Hematopoietic multipotent progenitor cell treated with erythropoietin and hydrocortisone succinate and interleukin-3 and kit ligand, for 8 days (in vitro differentiated cells): ENCODE measurements around the gene UQCRHL.

Experiments used
- DNase-seq: peaks from one replicate; pipeline ENCODE4 v3.0.0-alpha.2; 2015

Gene UQCRHL

DNA sequence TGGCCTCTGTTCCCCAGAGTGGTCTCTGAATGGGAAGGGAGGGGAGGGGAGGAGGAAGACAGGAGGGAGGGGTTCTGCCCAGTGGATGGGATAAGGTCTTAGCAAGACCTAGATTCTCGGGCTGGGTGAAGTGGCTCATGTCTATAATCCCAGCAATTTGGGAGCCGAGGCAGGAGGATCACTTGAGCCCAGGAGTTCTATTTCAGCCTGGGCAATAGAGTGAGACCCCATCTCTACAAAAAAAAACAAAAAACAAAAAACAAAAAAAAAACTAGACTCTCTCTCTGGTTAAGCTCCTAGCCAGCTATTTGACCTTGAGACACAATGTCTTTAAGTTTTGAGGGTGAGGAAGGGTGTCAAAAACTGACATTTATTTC lies 11.4 kb downstream of the UQCRHL start:
- DNase-seq = no peak

DNA sequence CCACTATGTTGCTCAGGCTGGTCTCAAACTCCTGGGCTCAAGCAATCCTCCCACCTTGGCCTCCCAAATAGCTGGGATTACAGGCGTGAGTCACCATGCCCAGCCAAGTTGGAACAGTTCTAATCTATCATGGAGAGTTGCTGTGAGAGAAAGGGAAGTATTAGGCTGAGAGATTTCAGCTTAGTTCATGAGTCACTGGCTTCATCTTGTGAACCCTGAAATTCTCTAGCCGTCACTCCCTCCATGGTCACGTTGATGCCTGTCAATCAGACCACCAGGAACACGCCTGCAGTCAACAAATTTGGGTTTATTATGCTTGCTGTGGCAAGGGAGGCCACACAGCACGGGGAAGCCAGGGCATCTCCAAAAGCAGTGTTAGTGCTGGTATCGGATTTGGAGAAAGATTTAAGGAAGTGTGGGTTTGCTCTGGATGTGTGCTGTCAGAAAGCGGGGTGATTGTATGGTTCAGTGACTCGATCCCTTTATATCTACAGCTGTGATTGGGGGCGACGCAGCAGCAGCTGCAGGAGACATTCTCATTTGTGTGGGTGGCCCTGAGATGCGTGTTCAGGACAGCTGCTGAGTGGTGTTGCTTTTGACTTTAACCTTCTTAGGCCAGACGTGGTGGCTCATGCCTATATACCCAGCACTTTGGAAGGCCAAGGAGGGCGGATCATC lies 18.7 kb downstream of the UQCRHL start:
- no peak for DNase-seq

GRCh38 chr1:15786581-15786980 lies 20.9 kb downstream of the UQCRHL start:
- DNase-seq = no peak

GRCh38 chr1:15785683-15786082 lies 21.8 kb downstream of the UQCRHL start:
- DNase-seq = no peak

DNA sequence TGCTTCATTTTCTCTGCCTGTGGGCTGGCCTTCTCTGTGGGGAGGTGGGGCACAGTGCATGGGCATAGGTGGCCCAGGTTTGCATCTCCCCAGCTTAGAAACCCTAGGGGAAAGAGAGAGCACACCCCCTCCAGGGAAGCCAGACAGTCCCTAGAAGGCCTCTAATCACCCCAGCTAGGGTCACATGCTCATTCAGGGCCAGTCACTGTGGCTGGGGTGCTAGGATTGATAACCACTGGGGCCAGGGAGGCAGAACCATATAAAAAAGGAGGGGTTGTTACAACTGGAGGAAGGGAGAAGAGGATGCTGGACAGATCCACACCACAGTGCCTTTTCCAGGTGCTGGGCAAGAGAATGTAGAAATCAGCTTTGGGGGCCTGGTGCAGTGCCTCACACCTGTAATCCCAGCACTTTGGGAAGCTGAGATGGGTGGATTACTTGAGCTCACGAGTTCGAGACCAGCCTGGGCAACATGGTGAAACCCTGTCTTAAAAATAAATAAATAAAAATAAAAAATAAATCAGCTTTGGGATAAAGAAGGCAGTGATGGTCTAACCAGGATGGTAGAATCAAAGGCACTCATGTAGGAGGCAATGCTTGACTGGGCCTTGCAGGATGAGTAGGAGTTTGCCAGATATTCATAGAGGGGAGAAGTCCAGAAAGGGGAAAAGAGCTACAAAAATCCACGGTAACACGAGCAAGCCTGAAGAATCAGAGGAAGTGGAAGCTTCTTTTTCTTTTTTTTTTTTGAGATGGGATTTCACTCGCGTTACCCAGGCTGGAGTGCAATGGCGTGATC lies 29.3 kb downstream of the UQCRHL start:
- DNase-seq = no peak

DNA sequence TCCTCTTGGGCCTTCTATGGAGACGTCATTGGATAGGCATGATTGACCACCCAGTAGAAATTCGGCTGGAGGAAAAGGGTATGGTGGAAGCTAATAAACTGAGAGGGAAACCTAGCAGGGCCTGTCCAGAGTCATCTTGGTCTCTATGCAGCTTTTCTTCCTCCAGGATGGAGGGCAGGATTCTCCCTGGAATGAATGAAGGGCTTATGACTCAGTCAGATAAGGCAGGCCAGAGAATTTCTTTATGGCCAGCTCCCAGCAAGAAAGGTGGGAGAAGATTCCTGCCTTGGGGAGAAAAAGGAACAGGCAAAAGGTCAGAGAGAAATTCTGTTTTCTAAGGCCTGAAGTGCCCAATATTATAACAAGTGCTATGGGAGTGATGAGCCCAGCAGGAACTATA lies 31.7 kb downstream of the UQCRHL start:
- no peak for DNase-seq

- DNase-seq = no peak
Observed at GRCh38 chr1:15771836-15772515, 35.5 kb downstream of the UQCRHL start.

DNA sequence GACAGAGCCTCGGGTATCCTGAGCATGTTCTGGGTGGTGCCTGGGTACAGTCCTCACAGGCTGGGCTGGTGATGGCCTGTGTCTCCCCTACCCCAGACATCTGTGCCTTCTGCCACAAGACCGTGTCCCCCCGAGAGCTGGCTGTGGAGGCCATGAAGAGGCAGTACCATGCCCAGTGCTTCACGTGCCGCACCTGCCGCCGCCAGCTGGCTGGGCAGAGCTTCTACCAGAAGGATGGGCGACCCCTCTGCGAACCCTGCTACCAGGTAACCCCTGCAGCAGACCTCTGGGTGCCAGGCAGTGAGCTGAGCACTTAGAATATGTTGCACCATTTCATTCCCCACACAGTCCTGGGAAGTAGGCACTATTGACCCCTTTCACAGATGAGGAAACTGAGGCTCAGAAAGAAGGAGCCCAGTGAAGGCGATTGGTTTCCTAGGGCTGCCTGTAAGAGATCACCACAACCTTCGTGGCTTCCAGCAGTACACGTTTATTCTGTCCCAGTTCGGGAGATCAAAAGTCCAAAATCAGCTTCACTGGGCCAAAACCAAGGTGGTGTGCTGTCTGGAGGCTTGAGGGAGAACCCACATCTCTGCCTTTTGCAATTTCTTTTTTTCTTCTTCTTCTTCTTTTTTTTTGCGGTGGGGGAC lies 37.0 kb downstream of the UQCRHL start:
- no peak for DNase-seq

- no peak for DNase-seq
Observed at GRCh38 chr1:15768388-15768787, 39.1 kb downstream of the UQCRHL start.

- no peak for DNase-seq
Observed at GRCh38 chr1:15767941-15768340, 39.5 kb downstream of the UQCRHL start.

DNA sequence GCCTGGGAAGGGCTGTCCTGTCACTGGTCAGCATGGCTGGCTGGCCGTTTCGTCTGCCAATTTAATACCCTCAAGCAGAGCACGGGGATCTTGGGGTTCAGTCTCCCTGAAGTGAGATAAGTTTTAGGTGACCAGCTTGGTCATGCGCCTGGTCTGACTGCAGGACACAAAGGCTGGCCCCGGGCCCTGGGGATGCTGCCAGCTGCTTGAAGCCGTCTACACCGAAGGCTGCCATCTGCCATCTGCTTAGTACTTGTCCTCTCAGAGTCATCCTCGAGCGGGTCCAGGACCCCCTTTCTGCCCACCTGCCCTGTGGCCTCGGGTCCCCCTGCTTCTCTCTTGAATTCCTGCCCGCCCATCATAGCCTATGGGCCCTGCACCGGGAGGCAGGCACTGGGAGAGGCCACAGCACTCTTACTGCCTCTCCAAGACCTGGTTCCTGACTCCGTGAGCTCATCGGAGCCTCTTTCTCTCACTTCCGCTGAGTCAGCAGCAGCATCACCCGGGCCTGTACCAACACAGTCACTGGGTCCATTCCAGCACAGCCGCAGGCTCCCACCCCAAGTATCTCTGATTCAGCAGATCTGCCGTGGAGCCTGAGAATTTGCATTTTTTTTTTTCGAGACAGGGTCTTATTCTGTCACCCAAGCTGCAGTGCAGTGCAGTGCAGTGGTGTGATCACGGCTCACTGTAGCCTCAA lies 41.8 kb downstream of the UQCRHL start:
- DNase-seq = no peak

DNA sequence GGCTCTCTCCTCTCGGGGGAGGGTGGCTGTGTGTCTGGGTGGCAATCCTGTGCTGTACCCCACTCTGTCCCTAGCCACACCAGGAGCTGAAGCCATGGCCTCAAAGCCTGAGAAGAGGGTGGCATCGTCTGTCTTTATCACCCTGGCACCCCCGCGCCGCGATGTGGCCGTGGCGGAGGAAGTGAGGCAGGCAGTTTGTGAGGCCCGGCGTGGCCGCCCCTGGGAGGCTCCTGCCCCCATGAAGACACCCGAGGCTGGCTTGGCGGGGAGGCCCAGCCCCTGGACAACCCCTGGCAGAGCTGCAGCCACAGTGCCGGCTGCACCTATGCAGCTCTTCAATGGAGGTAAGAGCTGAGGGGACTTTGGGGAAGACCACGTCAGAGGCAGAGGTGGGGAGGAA lies 42.6 kb downstream of the UQCRHL start:
- no peak for DNase-seq

DNA sequence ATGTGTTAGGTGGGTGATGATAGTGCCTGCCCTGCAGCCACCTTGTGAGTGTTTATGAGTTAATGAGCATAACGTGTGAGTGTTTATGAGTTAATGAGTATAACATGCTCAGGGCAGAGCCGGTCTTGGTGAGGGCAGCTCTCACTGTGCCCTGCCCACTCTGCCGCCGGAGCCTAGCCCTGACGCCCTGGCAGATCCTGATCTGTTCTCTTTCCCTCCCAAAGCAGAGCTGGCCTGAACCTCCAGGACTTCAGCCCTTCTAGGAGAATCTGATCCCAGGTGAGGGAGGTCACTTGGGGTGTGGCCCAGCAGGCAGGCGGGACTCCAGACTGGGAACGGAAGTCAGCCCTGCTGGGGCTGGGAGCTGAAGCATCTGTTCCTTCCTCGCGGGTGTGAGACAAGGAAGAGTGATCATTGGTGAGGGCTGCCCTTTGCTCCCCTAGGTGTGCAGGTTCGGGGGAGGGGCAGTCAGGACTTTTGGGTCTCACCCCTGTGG lies 43.1 kb downstream of the UQCRHL start:
- no peak for DNase-seq

GRCh38 chr1:15762546-15762945 lies 44.9 kb downstream of the UQCRHL start:
- DNase-seq = no peak

DNA sequence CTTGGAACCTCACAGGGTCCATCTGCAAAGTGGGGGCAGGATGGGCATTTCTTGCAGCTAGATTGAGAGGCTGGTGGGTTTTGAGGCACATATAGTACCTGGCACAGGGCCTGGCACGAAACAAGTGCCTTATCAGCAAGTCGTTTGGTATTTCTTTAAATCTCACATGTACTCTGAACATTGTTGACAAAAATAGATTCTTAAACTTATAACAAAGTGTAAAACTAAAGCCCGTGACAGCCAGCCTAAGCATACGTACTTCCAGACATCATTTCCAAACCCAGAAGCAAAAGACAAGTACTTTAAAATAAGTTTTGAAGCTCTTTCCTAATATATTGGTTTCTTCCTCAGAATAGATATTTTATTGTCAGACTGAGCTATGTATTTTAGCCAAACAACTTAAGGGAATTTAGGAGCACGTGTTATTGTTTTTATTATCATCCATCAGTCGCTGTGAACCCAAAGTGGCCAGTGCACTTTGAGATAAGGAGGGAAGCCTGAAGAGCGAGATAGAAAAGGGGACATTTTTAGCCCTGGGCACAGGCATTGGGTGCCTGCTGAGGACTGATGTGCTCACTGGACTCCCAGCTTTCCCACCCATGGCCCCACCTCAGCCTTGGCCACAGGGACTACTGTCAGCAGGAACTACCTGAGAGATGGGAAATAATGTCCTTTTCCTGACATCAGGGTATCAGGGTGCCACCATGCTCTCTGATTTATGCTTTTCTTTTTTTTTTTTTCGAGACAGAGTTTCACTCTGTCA lies 45.9 kb downstream of the UQCRHL start:
- DNase-seq = peak; percentile 67

- DNase-seq = no peak
Observed at GRCh38 chr1:15760520-15761211, 46.8 kb downstream of the UQCRHL start.

GRCh38 chr1:15758953-15759661 lies 48.3 kb downstream of the UQCRHL start:
- DNase-seq = no peak

DNA sequence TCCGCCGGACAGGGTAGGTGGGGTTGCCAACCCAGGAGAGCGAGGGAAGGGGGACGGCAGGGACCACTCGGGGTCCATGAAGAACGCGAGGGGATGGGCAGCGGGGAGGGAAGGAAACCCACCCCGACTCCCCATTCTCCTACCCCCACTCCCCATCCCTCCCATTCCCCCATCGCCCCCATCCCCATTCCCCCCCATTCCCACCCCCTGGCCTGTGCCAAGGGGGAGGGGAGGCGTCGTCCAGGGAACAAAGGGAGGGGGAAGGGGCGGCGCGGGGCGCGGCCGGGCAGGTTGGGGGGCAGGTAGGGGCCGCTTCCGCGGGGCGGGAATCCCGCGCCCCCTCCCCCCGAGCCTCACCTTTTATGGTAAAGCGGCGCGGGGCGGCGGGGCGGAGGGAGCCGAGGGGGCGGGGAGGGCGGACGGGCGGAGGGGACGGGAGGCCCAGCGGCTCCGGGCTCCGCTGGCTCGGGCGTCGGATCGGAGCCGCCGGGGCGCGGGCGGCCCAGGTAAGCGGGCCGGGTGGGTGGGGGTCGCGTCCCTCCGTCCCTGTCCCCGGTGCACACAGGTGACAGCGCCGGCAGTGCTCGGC lies 49.0 kb downstream of the UQCRHL start, which contains the start of gene FBLIM1:
Gene FBLIM1, plus strand, starts transcription at position 453 of the 589 bp plus-strand sequence. CDS start 6,189 bp downstream, outside the sequence.
- DNase-seq = no peak

DNA sequence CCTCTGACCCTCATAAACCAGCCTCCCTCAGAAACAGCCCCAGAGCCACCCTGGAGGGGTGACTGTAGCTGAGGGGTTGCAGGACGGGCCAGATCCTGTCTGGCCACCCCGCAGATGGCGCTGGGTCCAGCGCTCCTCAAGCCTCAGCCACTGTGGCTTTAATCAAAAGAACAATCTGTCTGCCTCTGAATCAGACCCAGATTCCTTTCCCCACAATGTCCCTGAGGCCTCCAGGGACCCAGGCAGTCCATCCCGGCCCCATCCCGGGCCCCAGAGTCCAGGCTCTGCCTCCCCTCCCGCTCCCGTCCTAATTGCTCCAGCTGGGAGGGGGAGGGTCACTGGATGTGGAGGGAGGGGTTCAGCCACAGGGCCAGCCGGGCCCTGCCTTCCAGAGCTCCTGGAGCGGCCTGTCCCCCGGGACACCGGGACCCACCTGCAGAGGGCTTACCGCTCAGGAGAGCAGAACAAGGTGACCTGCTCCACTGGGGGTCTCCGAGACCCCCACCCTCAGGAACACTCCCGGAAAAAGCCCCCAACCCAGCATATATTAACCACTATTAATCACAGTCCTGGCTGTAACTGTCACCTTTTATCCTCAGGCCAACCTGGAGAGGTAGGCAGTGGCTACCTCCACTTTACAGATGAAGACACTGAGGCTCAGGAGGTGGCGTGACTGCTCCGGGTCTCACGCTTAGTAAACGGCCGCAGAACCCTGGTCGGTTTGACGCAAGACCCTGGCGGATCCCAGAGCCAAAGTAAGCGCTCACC lies 49.7 kb downstream of the UQCRHL start:
- no peak for DNase-seq
